ENCODE measurements around the gene GLRA3.

DNA sequence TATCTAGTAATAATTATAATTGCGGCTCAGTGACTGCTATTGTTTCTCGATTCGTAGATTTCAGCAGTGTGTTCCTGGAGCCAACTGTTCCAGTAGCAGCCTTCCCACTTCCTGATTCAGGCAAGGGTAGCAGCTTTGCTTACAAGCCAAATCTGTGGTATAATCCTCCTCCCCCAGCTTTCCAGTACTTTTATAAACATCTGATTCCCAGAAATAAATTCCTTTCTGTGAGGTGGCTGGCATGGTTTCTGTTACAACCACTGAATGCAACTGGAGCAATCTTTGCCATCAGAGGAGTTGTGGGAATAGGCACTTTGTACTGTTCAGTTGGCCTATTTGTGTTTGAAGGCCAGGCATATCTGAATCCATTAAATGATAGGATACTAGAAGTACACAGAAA is 80.0 kb downstream of the GLRA3 start:
- TF ChIP-seq, protein P1, sequence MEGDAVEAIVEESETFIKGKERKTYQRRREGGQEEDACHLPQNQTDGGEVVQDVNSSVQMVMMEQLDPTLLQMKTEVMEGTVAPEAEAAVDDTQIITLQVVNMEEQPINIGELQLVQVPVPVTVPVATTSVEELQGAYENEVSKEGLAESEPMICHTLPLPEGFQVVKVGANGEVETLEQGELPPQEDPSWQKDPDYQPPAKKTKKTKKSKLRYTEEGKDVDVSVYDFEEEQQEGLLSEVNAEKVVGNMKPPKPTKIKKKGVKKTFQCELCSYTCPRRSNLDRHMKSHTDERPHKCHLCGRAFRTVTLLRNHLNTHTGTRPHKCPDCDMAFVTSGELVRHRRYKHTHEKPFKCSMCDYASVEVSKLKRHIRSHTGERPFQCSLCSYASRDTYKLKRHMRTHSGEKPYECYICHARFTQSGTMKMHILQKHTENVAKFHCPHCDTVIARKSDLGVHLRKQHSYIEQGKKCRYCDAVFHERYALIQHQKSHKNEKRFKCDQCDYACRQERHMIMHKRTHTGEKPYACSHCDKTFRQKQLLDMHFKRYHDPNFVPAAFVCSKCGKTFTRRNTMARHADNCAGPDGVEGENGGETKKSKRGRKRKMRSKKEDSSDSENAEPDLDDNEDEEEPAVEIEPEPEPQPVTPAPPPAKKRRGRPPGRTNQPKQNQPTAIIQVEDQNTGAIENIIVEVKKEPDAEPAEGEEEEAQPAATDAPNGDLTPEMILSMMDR (IDR thresholded peaks at IDR 0.05) = no peak
- TF ChIP-seq POLR2A (IDR thresholded peaks at IDR 0.05) (no peak), EP300 (IDR thresholded peaks at IDR 0.05) (no peak)

All from ovary (tissue), 3 donors.